PFSK-1 (cell line): ENCODE data around the gene LGALS8.

Source experiments
- POLR2AphosphoS5 ChIP-seq: IDR thresholded peaks from 2 replicates; pipeline ENCODE4 v1.6.1; 2012; ENCODE audit warnings: low read depth, mild to moderate bottlenecking, control low read depth, low read length, moderate library complexity
- SIN3A ChIP-seq: IDR thresholded peaks from 2 replicates; pipeline ENCODE4 v1.6.1; 2012; ENCODE audit warnings: mild to moderate bottlenecking, low read length, moderate library complexity, borderline replicate concordance; ENCODE audit not compliant: insufficient read depth
- TAF1 ChIP-seq: IDR thresholded peaks from 2 replicates; pipeline ENCODE4 v1.6.1; 2012; ENCODE audit warnings: low read length, control low read depth, borderline replicate concordance; ENCODE audit not compliant: insufficient read depth
- TF ChIP-seq, protein P1 (sequence below), 2 experiments: IDR thresholded peaks; 2 replicates each; pipeline versions ENCODE4 v1.6.1 to v1.8.0; 2011 to 2012; ENCODE audit warnings: low read depth in 2 of 2, low read length in 2 of 2, control low read depth in 1 of 2, inconsistent platforms in 1 of 2, mild to moderate bottlenecking in 1 of 2, moderate library complexity in 1 of 2; ENCODE audit not compliant: insufficient read depth in 1 of 2

DNA sequence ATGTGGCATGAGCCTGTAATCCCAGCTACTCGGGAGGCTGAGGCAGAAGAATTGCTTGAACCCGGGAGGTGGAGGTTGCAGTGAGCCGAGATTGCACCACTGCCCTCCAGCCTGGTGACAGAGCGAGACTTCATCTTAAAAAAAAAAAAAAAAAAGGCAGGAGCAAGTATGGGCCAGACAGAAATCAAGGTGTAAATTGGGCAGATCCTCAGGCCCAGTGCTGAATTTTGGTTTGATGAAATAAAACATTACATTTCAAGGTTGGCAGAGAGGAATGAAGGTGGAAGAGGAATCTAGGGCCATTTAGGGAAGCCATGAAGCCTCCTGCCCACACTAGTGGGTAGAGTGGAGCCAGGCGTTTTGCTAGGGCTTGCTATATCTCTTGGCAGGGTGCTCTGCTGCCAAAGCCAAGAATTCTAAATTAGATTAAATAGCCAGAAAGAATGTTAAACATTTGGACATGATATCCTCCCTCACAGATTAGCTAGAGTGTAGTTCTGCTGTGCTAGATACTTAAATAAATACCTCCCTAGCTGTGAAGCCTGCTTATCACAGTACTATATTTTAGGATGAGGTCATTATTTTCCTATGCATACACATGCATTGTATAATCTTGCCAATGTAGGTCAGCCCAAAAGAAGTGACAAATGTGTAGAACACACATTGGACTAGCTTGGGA, 16.6 kb upstream of the LGALS8 start:
- TF ChIP-seq POLR2AphosphoS5 = no peak
- no peak for TF ChIP-seq TAF1
- no peak for TF ChIP-seq SIN3A
- TF ChIP-seq, protein P1, sequence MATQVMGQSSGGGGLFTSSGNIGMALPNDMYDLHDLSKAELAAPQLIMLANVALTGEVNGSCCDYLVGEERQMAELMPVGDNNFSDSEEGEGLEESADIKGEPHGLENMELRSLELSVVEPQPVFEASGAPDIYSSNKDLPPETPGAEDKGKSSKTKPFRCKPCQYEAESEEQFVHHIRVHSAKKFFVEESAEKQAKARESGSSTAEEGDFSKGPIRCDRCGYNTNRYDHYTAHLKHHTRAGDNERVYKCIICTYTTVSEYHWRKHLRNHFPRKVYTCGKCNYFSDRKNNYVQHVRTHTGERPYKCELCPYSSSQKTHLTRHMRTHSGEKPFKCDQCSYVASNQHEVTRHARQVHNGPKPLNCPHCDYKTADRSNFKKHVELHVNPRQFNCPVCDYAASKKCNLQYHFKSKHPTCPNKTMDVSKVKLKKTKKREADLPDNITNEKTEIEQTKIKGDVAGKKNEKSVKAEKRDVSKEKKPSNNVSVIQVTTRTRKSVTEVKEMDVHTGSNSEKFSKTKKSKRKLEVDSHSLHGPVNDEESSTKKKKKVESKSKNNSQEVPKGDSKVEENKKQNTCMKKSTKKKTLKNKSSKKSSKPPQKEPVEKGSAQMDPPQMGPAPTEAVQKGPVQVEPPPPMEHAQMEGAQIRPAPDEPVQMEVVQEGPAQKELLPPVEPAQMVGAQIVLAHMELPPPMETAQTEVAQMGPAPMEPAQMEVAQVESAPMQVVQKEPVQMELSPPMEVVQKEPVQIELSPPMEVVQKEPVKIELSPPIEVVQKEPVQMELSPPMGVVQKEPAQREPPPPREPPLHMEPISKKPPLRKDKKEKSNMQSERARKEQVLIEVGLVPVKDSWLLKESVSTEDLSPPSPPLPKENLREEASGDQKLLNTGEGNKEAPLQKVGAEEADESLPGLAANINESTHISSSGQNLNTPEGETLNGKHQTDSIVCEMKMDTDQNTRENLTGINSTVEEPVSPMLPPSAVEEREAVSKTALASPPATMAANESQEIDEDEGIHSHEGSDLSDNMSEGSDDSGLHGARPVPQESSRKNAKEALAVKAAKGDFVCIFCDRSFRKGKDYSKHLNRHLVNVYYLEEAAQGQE (IDR thresholded peaks at IDR 0.05; ENCODE audit: insufficient read depth in 1 of 2, low read depth in 2 of 2, low read length in 2 of 2) = no peak
